ENCODE data around the gene MAPK8IP3.

The MAPK8IP3 gene

DNA sequence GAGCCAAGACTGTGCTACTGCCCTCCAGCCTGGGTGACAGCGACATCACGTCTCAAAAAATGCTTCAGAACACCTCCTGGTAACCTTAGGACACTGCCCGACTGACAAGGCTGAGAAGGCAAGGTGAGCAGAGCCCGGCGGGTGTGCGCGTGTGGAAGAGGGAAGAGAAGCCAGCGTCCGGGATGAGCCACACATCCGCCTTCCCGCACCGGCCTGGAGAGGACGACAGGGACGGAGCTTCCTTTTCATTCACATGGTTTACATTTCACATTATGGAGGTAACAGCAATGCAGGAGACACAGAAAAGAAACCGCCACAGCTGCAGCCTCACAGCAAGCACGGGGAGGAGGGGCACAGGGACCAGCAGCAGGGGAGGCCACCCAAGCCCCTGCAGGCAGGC is 104.1 kb downstream of the MAPK8IP3 start:
- Mint-ChIP-seq H3K9me3 (no peaks in the 10 kb centered on the region), H3K27me3 (ENCODE audit: low read depth) (no peaks in the 10 kb centered on the region), H3K4me1 (no peaks in the 10 kb centered on the region), H3K36me3 (ENCODE audit: low read depth) (peaks cover 36% of the 10 kb centered on the region), H3K4me3 (no peak overlapping the region), H3K27ac (no peak overlapping the region)
- TF ChIP-seq, protein P1, sequence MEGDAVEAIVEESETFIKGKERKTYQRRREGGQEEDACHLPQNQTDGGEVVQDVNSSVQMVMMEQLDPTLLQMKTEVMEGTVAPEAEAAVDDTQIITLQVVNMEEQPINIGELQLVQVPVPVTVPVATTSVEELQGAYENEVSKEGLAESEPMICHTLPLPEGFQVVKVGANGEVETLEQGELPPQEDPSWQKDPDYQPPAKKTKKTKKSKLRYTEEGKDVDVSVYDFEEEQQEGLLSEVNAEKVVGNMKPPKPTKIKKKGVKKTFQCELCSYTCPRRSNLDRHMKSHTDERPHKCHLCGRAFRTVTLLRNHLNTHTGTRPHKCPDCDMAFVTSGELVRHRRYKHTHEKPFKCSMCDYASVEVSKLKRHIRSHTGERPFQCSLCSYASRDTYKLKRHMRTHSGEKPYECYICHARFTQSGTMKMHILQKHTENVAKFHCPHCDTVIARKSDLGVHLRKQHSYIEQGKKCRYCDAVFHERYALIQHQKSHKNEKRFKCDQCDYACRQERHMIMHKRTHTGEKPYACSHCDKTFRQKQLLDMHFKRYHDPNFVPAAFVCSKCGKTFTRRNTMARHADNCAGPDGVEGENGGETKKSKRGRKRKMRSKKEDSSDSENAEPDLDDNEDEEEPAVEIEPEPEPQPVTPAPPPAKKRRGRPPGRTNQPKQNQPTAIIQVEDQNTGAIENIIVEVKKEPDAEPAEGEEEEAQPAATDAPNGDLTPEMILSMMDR (IDR thresholded peaks at IDR 0.05; ENCODE audit: unreplicated experiment in 3 of 3), result no peak

DNA sequence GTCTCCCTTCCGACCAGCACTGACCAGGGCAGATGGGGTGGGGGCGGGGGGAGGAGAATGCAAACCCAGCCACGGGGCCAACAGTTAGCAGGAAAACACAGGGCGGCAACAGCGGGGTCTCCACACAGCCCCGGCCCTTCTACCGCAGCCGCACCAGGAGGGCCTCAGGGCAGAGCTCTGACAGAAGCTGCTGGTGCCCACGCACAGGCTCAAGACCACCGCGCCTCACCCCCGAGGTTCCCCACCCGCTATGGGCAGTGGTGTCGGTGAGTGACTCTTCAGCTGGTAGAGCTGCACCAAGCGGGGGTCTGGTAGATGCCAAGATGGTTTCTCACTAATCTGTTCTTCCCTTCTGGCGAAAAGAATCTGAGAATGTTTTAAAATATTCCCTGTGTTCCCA is 104.5 kb downstream of the MAPK8IP3 start:
- Mint-ChIP-seq H3K27me3 (ENCODE audit: low read depth) (no peaks in the 10 kb centered on the region), H3K4me1 (no peaks in the 10 kb centered on the region), H3K27ac (no peak overlapping the region), H3K9me3 (no peaks in the 10 kb centered on the region), H3K4me3 (no peak overlapping the region), H3K36me3 (ENCODE audit: low read depth) (peaks cover 36% of the 10 kb centered on the region)
- TF ChIP-seq, protein P1 (IDR thresholded peaks at IDR 0.05; ENCODE audit: unreplicated experiment in 3 of 3), result no peak

DNA sequence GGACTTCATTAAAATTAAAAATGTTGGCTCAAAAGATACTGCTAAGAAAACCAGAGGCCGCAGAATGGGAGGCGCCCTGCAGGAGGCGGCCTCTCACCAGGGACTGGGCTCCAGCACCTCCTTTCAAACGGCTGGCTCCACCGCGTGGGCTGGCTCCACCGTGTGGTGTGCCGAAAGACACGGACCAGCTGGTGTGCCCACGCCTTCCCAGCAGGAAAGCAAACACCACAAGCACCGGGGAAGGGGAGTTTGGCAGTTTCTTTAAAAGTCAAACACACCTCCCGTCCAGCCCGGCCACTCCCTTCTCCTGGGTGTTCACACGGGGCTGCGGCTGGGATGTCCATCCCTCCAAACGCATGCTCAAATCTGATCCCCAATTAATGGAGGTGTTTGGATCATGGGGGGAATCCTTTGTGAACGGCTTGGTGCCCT is 106.8 kb downstream of the MAPK8IP3 start:
- TF ChIP-seq, protein P1 (IDR thresholded peaks at IDR 0.05; ENCODE audit: unreplicated experiment in 3 of 3), result peak; percentile 33 to 60 (median 43)
- no peaks in the 10 kb centered on the region for H3K9me3 Mint-ChIP-seq
- peaks cover 19% of the 10 kb centered on the region for H3K36me3 Mint-ChIP-seq (ENCODE audit: low read depth)
- no peaks in the 10 kb centered on the region for H3K4me1 Mint-ChIP-seq
- H3K4me3 Mint-ChIP-seq, result no peak overlapping the region
- H3K27ac Mint-ChIP-seq, result no peak overlapping the region
- no peaks in the 10 kb centered on the region for H3K27me3 Mint-ChIP-seq (ENCODE audit: low read depth)

DNA sequence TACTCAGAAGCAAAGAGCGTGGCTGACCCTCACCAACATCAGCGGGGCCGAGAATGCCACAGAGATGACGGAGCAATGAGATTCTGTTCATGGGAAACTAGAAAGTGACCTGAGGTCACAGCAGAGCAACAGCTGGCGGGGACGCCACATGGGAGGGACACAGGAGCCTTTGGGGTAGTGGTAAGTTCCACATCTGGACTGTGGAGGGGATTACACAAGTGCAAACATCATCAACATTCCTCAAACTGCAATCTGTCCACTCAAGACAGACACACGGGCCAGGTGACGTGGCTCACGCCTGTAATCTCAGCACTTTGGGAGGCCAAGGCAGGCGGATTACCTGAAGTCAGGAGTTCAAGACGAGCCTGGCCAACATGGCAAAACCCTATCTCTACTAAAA is 109.5 kb downstream of the MAPK8IP3 start:
- H3K4me1 Mint-ChIP-seq, result no peaks in the 10 kb centered on the region
- H3K4me3 Mint-ChIP-seq, result no peak overlapping the region
- no peak overlapping the region for H3K27ac Mint-ChIP-seq
- H3K27me3 Mint-ChIP-seq (ENCODE audit: low read depth), result no peaks in the 10 kb centered on the region
- TF ChIP-seq, protein P1 (IDR thresholded peaks at IDR 0.05; ENCODE audit: unreplicated experiment in 3 of 3), result no peak
- H3K36me3 Mint-ChIP-seq (ENCODE audit: low read depth), result peaks cover 16% of the 10 kb centered on the region
- no peaks in the 10 kb centered on the region for H3K9me3 Mint-ChIP-seq

DNA sequence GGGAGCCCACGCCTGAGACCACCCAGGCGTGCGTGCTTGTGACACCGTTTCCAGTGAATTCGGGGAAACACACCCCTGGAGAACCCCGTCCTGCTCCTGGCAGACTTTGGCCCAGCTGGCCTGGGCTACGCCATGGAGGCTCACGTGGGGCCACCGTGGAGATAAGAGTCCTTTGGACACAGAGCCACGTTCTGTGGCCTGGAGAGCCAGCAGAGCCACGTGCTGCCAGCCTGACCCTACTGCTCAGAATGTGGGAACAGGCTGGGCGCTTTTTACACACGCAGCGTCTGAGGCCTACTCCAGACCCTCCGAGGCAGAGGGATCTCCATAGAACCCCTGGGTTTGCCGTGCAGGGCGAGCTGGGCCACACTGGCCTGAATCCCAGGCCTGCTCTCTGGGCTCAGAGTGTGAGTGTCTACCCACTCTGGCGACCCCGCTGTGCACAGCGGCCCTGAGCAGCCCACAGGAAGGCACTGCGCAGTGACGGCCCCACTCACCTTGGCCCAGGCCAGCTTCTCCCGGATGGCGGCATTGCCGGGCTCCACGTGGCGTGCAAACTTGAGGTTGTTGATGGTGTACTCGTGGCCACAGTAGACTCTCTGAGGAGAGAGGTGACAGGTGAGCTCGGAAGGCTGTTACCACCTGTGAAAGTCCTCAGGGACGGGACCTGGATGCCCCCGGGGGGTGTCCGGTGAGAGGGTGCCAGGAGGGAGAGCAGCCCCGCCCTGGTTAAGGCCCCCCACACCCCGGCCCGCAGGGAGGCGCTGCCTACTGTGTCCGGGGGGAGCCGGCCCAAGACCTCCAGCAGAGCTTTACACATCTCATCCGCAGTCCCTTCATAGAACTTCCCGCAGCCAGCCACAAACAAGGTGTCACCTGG is 110.6 kb downstream of the MAPK8IP3 start:
- no peaks in the 10 kb centered on the region for H3K9me3 Mint-ChIP-seq
- no peaks in the 10 kb centered on the region for H3K27me3 Mint-ChIP-seq (ENCODE audit: low read depth)
- H3K27ac Mint-ChIP-seq, result no peak overlapping the region
- no peaks in the 10 kb centered on the region for H3K4me1 Mint-ChIP-seq
- no peak overlapping the region for H3K4me3 Mint-ChIP-seq
- H3K36me3 Mint-ChIP-seq (ENCODE audit: low read depth), result peaks cover 16% of the 10 kb centered on the region
- TF ChIP-seq, protein P1 (IDR thresholded peaks at IDR 0.05; ENCODE audit: unreplicated experiment in 3 of 3), result no peak

DNA sequence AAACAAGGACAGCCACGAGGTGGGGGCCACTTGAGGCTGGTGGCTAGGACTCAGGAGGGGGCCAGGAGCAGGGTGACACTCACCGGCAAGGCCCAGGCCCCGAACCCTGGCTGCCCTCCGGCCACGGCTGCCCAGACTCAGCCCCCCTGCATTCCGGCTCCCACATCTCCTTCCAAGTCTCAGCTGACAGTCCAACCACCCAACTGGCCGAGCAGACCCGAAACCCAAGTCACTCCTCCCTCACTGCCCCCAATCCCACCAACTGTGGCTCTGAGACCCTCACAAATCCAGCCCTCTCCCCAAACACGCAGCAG is 111.2 kb downstream of the MAPK8IP3 start:
- Mint-ChIP-seq H3K4me3 (no peak overlapping the region), H3K27me3 (ENCODE audit: low read depth) (no peaks in the 10 kb centered on the region), H3K4me1 (no peaks in the 10 kb centered on the region), H3K9me3 (no peaks in the 10 kb centered on the region), H3K27ac (no peak overlapping the region), H3K36me3 (ENCODE audit: low read depth) (peaks cover 16% of the 10 kb centered on the region)
- TF ChIP-seq, protein P1 (IDR thresholded peaks at IDR 0.05; ENCODE audit: unreplicated experiment in 3 of 3), result no peak
